Fibroblast of lung (primary cell): Measurements from ENCODE around the gene CERCAM.

Source experiments
- CTCF ChIP-seq, 2 donors: IDR thresholded peaks in 1 of 2; conservative IDR thresholded peaks in 1 of 2; 1 replicate in 1 of 2; 2 replicates in 1 of 2; pipeline ENCODE4 v1.5.1; 2011 to 2012; ENCODE audit warnings: low read length in 2 of 2, control low read depth in 1 of 2, inconsistent platforms in 1 of 2, low read depth in 1 of 2, mild to moderate bottlenecking in 1 of 2
- EZH2 ChIP-seq: IDR thresholded peaks from 2 replicates; pipeline ENCODE4 v1.5.1; 2012; ENCODE audit warnings: low read length, control low read depth, mild to moderate bottlenecking; ENCODE audit errors: missing control alignments

- no peak for TF ChIP-seq CTCF (conservative IDR thresholded peaks at IDR 0.05 in 1 of 2, IDR thresholded peaks at IDR 0.05 in 1 of 2; ENCODE audit: low read depth in 1 of 2, low read length in 2 of 2)
- TF ChIP-seq EZH2: no peak
Observed at GRCh38 chr9:128415281-128415680, 5.4 kb upstream of the CERCAM start.
